Measurements from ENCODE around the gene TFDP2.

The TFDP2 gene

DNA sequence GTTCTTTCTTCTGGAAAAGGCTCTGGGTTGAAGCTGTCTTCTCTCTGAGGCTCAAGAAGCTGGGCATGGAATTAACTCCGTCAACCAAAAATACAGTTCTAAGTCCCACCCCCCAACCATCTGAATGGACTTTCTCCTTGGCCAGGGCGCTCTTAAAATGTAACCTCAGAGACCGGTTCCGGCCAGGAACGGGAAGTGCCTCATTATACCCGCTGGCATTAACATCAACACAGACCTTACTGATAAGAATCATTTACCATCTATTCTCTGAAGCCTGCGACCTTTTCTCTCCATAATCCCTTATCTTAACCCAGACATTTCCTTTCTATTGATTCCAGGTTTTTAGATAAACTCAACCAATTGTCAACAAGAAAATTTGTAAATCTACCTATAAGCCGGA, 208.3 kb downstream of the TFDP2 start:
- TF ChIP-seq, protein P1, sequence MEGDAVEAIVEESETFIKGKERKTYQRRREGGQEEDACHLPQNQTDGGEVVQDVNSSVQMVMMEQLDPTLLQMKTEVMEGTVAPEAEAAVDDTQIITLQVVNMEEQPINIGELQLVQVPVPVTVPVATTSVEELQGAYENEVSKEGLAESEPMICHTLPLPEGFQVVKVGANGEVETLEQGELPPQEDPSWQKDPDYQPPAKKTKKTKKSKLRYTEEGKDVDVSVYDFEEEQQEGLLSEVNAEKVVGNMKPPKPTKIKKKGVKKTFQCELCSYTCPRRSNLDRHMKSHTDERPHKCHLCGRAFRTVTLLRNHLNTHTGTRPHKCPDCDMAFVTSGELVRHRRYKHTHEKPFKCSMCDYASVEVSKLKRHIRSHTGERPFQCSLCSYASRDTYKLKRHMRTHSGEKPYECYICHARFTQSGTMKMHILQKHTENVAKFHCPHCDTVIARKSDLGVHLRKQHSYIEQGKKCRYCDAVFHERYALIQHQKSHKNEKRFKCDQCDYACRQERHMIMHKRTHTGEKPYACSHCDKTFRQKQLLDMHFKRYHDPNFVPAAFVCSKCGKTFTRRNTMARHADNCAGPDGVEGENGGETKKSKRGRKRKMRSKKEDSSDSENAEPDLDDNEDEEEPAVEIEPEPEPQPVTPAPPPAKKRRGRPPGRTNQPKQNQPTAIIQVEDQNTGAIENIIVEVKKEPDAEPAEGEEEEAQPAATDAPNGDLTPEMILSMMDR (IDR thresholded peaks at IDR 0.05; ENCODE audit: borderline replicate concordance, control extremely low read depth, extremely low read depth, insufficient read depth, missing control alignments) = no peak
- in situ Hi-C loops (cut with MboI; ENCODE audit: low sequenced_read_pairs, unreplicated experiment) = no loop called here

DNA sequence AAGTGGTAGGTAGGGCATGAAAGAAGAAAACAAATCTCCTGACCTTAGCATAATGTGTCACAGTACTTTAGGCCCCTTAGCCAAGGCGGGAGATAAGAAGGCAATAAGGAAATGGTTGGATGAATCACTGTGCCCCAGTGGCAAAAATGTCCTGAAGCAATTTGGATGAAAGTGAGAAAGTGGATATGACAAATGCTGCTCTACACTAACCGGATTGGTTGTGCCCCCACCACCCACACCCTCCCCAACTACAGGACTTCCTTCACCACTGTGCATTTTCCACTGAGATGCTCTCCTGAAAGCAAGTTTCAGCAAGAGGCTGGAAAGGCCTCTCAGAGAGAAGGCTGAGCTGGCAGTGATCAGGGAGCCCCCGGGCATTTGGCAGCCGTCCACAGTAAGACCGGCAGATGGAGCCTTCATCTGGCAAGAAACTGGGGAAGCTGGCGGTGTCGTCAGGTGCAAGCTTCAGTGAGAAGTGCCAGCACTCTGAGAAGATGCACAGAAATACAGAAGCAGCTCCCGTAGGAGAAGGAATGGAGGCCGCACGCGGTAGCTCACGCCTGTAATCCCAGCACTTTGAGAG, 209.1 kb downstream of the TFDP2 start:
- DNase-seq (ENCODE audit: low spot score) = no peak
- TF ChIP-seq, protein P1 (IDR thresholded peaks at IDR 0.05; ENCODE audit: borderline replicate concordance, control extremely low read depth, extremely low read depth, insufficient read depth, missing control alignments) = no peak
- in situ Hi-C loops (cut with MboI; ENCODE audit: low sequenced_read_pairs, unreplicated experiment) = no loop called here

More for the DNA sequence above, 208.3 kb downstream of the TFDP2 start:
- no peak for DNase-seq (ENCODE audit: low spot score)

DNA sequence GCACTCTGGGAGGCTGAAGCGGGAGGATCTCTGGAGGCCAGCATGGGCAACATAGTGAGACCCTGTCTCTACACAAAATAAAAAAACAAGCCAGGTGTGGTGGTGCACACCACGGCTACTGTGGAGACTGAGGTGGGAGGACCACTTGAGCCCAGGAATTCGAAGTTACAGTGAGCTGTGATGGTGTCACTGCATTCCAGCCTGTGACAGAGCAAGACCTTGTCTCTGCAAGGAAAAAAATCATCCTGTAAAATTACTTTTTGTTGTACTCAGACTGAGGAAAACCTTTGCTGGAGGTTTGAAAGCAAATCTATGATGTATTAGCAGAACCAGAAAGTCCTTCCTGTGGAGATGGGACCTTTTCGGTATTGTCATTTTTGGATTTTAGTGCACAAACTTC, 209.6 kb downstream of the TFDP2 start:
- in situ Hi-C loops (cut with MboI; ENCODE audit: low sequenced_read_pairs, unreplicated experiment) = no loop called here
- no peak for DNase-seq (ENCODE audit: low spot score)
- TF ChIP-seq, protein P1 (IDR thresholded peaks at IDR 0.05; ENCODE audit: borderline replicate concordance, control extremely low read depth, extremely low read depth, insufficient read depth, missing control alignments) = no peak

GRCh38 chr3:141938011-141938500, 211.3 kb downstream of the TFDP2 start:
- in situ Hi-C loops (cut with MboI; ENCODE audit: low sequenced_read_pairs, unreplicated experiment) = no loop called here
- no peak for DNase-seq (ENCODE audit: low spot score)
- TF ChIP-seq, protein P1 (IDR thresholded peaks at IDR 0.05; ENCODE audit: borderline replicate concordance, control extremely low read depth, extremely low read depth, insufficient read depth, missing control alignments) = no peak

DNA sequence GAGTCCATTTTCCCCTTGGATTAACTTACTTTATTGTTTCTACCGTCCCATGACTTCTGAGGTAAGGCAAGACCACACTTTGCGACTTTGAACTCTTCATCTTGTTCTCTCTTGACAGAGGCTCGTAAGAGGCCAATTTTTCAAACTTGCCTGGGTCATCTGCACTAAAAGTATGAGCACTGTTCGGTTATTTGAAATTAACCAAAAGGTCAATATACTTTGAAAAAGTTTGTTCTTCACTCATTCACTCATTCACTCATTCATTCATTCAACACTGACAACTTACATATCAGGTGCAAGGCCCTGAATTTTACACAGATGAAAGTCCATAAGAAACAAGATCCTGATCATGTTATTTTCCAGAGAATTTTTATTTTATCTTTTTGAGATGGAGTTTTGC, 215.0 kb downstream of the TFDP2 start:
- TF ChIP-seq, protein P1 (IDR thresholded peaks at IDR 0.05; ENCODE audit: borderline replicate concordance, control extremely low read depth, extremely low read depth, insufficient read depth, missing control alignments) = no peak
- DNase-seq (ENCODE audit: low spot score) = no peak
- in situ Hi-C loops (cut with MboI; ENCODE audit: low sequenced_read_pairs, unreplicated experiment) = no loop called here

DNA sequence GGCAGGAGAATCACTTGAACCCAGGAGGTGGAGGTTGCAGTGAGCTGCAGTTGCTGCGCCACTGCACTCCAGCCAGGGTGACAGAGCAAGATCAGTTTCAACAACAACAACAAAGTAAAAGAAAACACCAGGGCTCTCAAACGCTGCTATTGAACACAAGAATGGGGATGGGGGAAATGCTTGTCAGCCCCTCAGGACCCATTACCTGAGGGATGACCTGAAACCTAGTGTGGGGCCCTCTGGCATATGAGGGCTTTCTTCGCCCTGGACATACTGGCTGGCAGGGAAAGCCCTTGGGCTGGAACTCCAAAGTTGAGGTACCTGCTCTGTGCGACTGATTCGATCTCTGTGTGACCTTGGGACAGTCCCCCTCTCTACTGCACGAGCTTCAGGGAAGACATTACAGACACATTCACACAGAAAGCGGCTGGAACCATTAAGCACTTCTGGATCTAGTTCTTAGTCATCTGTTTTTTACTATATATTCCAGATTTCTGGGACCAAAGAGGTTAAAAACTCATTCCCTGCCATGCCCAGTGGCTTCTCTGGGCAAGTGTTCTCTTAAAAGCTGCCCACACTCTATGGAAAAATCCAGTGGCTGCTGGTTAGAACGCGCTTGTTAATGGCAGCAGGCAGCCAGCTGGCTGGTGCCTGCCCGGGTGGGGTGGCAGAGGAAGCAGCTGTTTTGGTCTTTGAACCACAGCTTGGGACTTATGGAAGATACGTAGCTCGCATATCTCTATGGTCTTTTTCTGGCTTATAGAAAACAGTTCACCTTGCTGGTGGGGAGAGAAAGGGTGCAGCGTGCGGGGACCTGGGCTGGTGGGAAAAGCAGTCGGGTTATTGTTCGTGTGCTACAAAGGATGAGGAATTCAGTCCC, 215.7 kb downstream of the TFDP2 start:
- in situ Hi-C loops (cut with MboI; ENCODE audit: low sequenced_read_pairs, unreplicated experiment) = no loop called here
- TF ChIP-seq, protein P1 (IDR thresholded peaks at IDR 0.05; ENCODE audit: borderline replicate concordance, control extremely low read depth, extremely low read depth, insufficient read depth, missing control alignments) = no peak
- DNase-seq (ENCODE audit: low spot score) = peak; percentile 13

All from GM13976 (cell line).